SK-N-SH treated with all-trans-retinoic acid at 6 μM for 48 hours (cell line): ENCODE measurements around the gene RNPC3.

Experiments used
- ATAC-seq: fragments of 200-7000 bp; cut with Tn5 transposase; 3 replicates; pipeline ENCODE4 v1.9.1; 2020; ENCODE audit warnings: mild to moderate bottlenecking, moderate library complexity
- ARNTL ChIP-seq: fragments of 450-650 bp; formaldehyde crosslinking; IDR thresholded peaks from 2 replicates; pipeline ENCODE4 v1.5.0; 2020; ENCODE audit warnings: low read depth, mild to moderate bottlenecking, moderate library complexity, borderline replicate concordance
- BACH2 ChIP-seq: fragments of 250-450 bp; sonication (Bioruptor Pico); IDR thresholded peaks from 2 replicates; pipeline ENCODE4 v1.9.0; 2021; ENCODE audit warnings: mild to moderate bottlenecking, borderline replicate concordance
- CREB5 ChIP-seq: fragments of 250-450 bp; sonication (Bioruptor Pico); IDR thresholded peaks from 2 replicates; pipeline ENCODE4 v1.5.1; 2020; ENCODE audit warnings: low read depth, mild to moderate bottlenecking, moderate library complexity
- CSRNP3 ChIP-seq: fragments of 250-450 bp; sonication (Bioruptor Pico); IDR thresholded peaks from 2 replicates; pipeline ENCODE4 v1.5.1; 2021; ENCODE audit warnings: mild to moderate bottlenecking, moderate library complexity
- GLIS3 ChIP-seq: fragments of 250-450 bp; sonication (Bioruptor Pico); IDR thresholded peaks from 2 replicates; pipeline ENCODE4 v1.5.0; 2020; ENCODE audit warnings: mild to moderate bottlenecking, moderate library complexity
- ISL1 ChIP-seq: fragments of 250-450 bp; sonication (Bioruptor Pico); IDR thresholded peaks from 2 replicates; pipeline ENCODE4 v2.1.2; 2022; ENCODE audit warnings: mild to moderate bottlenecking, moderate library complexity
- PATZ1 ChIP-seq: fragments of 250-450 bp; sonication (Bioruptor Pico); IDR thresholded peaks from 2 replicates; pipeline ENCODE4 v1.8.0; 2020; ENCODE audit warnings: mild to moderate bottlenecking, moderate library complexity, borderline replicate concordance
- POU6F1 ChIP-seq: fragments of 250-450 bp; sonication (Bioruptor Pico); IDR thresholded peaks from 2 replicates; pipeline ENCODE4 v1.8.0; 2021; ENCODE audit warnings: low read depth, mild to moderate bottlenecking, moderate library complexity, borderline replicate concordance
- PPARA ChIP-seq: fragments of 250-450 bp; sonication (Bioruptor Pico); IDR thresholded peaks from 2 replicates; pipeline ENCODE4 v1.5.0; 2020; ENCODE audit warnings: mild to moderate bottlenecking, borderline replicate concordance
- RARB ChIP-seq: fragments of 250-450 bp; sonication (Bioruptor Pico); IDR thresholded peaks from 2 replicates; pipeline ENCODE4 v1.8.0; 2021; ENCODE audit warnings: mild to moderate bottlenecking, moderate library complexity
- SNAI2 ChIP-seq: fragments of 250-450 bp; sonication (Bioruptor Pico); IDR thresholded peaks from 2 replicates; pipeline ENCODE4 v1.5.0; 2020; ENCODE audit warnings: mild to moderate bottlenecking, moderate library complexity
- TCF4 ChIP-seq: fragments of 250-450 bp; sonication (Bioruptor Pico); IDR thresholded peaks from 2 replicates; pipeline ENCODE4 v1.8.0; 2021; ENCODE audit warnings: mild to moderate bottlenecking, moderate library complexity, borderline replicate concordance
- TOX ChIP-seq: fragments of 250-450 bp; sonication (Bioruptor Pico); IDR thresholded peaks from 2 replicates; pipeline ENCODE4 v1.8.0; 2021; ENCODE audit warnings: mild to moderate bottlenecking, moderate library complexity, borderline replicate concordance
- TSHZ2 ChIP-seq: fragments of 250-450 bp; sonication (Bioruptor Pico); IDR thresholded peaks from 2 replicates; pipeline ENCODE4 v1.5.0; 2020; ENCODE audit warnings: mild to moderate bottlenecking, moderate library complexity
- ZC3H10 ChIP-seq: fragments of 250-450 bp; sonication (Bioruptor Pico); IDR thresholded peaks from 2 replicates; pipeline ENCODE4 v1.5.1; 2021; ENCODE audit warnings: mild to moderate bottlenecking, moderate library complexity
- ZFP3 ChIP-seq: fragments of 250-450 bp; sonication (Bioruptor Pico); IDR thresholded peaks from 2 replicates; pipeline ENCODE4 v1.5.0; 2020; ENCODE audit warnings: mild to moderate bottlenecking, moderate library complexity
- ZFP30 ChIP-seq: fragments of 450-650 bp; formaldehyde crosslinking; IDR thresholded peaks from 2 replicates; pipeline ENCODE4 v1.5.0; 2022; ENCODE audit warnings: mild to moderate bottlenecking, moderate library complexity
- ZNF565 ChIP-seq: fragments of 450-650 bp; formaldehyde crosslinking; conservative IDR thresholded peaks from 2 replicates; pipeline ENCODE4 v1.5.0; 2020; ENCODE audit warnings: low read depth, mild to moderate bottlenecking, moderate library complexity
- ZNF70 ChIP-seq: fragments of 450-650 bp; formaldehyde crosslinking; IDR thresholded peaks from 2 replicates; pipeline ENCODE4 v1.5.0; 2020; ENCODE audit warnings: mild to moderate bottlenecking, moderate library complexity
- ZNF8 ChIP-seq: fragments of 450-650 bp; formaldehyde crosslinking; IDR thresholded peaks from 2 replicates; pipeline ENCODE4 v1.5.0; 2020; ENCODE audit warnings: mild to moderate bottlenecking, moderate library complexity

RNPC3 gene

GRCh38 chr1:103492003-103492625 lies 33.4 kb upstream of the RNPC3 start:
- no peak for ATAC-seq
- TF ChIP-seq SNAI2, result no peak
- no peak for TF ChIP-seq TSHZ2 (CRISPR knock-in tag)
- TF ChIP-seq ZNF8 (CRISPR knock-in tag), result no peak
- TF ChIP-seq CSRNP3 (CRISPR knock-in tag), result no peak
- no peak for TF ChIP-seq TCF4 (CRISPR knock-in tag)
- no peak for TF ChIP-seq POU6F1
- no peak for TF ChIP-seq ZNF565 (CRISPR knock-in tag)
- no peak for TF ChIP-seq ZC3H10 (CRISPR knock-in tag)
- TF ChIP-seq RARB (CRISPR knock-in tag), result no peak
- TF ChIP-seq CREB5 (CRISPR knock-in tag), result no peak
- TF ChIP-seq PATZ1 (CRISPR knock-in tag), result no peak
- no peak for TF ChIP-seq ZFP30 (CRISPR knock-in tag)
- no peak for TF ChIP-seq ISL1 (CRISPR knock-in tag)
- TF ChIP-seq GLIS3 (CRISPR knock-in tag), result no peak
- no peak for TF ChIP-seq ZFP3
- TF ChIP-seq BACH2, result no peak
- TF ChIP-seq ZNF70, result no peak
- no peak for TF ChIP-seq TOX (CRISPR knock-in tag)
- TF ChIP-seq, all 23 proteins: peak for 0

- ATAC-seq, result peak; percentile 88
- no peak for TF ChIP-seq ARNTL (CRISPR knock-in tag)
These were observed 29.4 kb upstream of the RNPC3 start for GRCh38 chr1:103496014-103496635.

- TF ChIP-seq ZNF565 (CRISPR knock-in tag) (no peak), PPARA (CRISPR knock-in tag) (no peak), TOX (CRISPR knock-in tag) (no peak), ZNF8 (CRISPR knock-in tag) (no peak), RARB (CRISPR knock-in tag) (no peak), POU6F1 (no peak), ARNTL (CRISPR knock-in tag) (no peak), SNAI2 (no peak)
- ATAC-seq, result no peak
These were observed 28.1 kb upstream of the RNPC3 start for GRCh38 chr1:103497404-103497803.
